ENCODE measurements around the gene TMEM235.

Gene TMEM235

DNA sequence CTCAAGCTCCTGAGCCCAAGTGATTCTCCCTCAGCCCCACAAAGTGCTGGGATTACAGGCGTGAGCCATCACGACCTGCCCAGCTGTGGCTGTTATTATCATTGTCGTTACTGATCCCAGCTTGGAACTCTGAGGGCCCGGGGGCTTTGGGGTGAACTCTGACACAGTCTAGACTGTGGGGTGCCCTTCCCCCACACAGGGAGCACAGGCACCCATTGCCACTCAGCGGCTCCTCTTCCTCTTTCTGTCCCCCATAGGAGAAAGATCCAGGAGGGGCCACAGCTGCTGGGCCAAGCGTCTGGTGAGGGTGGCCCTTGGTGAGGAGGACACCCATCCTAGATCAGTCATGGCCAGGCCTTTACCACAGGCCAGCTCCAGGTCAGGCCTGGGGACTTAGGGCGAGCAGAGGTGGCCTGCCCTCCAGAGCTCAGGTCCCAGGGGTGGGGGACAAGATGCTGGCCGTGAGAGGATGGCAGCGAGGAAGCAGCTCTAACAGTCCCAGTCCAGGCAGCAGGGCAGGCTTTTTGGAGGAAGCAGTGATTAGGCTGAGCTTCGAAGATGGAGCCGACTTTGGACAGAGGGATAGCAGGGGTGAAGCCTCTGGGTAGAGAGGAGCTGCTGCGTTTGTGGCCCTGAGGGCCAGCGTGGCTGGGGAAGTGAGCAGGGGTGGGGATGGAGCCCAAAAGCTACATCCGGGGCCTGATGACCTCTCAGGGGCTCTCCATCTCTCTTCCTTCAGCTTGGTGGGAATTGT lies 24.7 kb downstream of the TMEM235 start:
- no peak for DNase-seq

DNA sequence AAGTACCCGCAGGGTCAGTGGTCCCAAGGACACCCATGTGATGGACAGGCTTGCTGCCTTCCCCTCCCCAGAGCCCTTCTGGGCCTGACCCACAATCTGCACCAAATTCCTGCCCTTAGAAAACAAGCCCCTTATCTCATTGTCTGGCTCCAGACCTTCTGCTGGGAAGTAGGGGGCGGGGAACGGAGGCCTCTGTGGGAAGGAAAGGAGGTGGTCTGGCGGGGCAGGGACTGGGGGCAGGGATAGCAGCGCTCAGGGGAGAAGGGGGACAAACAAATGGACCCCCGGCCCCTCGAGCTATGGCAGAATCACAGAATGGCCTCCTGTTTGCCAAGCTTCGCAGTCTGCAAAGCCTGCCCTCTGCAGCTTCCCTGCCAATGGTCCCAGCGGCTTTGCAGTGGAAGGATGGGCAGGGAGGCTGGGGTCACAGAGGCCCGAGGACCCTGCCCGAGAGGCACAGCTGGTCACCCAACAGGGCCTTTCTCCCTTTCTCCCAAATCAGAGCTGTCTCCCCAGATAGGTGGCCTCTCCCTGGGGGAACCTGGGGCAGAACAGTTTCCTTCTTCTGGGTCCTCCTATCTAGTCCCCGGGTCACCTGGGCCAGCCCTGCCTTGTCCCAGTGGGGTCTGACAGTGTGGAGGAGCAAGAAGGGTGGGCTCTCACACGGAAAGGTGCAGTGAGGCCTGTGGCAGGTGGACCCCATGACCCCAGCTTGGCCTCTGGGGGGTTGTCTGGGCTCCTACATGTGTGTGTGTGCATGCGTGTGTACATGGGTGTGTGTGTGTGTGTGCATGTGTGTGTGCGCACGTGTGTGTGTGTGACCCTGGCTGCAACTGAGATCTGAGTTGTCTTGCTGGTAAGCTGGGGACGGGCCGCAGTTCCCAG lies 25.5 kb downstream of the TMEM235 start:
- no peak for DNase-seq

DNA sequence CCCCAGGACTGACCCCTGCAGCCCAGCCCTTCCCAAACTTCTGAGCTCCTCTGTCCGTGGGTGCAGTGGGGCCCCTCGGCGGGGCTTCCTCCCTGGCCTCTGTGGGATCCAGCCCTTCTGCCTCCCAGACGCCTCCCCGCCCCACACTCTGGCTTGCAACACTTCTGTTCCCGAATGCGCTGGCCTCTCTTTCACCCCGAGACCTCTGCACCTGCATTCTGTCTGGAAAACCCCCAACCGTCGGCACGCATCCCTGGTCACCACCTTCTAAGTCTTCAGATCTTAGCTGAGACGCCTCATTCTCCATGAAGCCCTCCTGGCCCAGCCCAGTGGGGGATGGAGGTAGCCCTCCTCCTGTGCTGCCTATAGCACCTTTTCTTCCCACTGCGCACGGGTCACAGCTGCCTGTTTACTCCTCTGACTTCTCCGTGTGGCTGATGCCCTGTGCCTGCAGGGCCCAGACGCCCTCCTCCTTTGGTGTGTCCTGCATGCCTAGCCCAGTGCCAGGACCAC lies 26.4 kb downstream of the TMEM235 start:
- DNase-seq, result peak; percentile 62

DNA sequence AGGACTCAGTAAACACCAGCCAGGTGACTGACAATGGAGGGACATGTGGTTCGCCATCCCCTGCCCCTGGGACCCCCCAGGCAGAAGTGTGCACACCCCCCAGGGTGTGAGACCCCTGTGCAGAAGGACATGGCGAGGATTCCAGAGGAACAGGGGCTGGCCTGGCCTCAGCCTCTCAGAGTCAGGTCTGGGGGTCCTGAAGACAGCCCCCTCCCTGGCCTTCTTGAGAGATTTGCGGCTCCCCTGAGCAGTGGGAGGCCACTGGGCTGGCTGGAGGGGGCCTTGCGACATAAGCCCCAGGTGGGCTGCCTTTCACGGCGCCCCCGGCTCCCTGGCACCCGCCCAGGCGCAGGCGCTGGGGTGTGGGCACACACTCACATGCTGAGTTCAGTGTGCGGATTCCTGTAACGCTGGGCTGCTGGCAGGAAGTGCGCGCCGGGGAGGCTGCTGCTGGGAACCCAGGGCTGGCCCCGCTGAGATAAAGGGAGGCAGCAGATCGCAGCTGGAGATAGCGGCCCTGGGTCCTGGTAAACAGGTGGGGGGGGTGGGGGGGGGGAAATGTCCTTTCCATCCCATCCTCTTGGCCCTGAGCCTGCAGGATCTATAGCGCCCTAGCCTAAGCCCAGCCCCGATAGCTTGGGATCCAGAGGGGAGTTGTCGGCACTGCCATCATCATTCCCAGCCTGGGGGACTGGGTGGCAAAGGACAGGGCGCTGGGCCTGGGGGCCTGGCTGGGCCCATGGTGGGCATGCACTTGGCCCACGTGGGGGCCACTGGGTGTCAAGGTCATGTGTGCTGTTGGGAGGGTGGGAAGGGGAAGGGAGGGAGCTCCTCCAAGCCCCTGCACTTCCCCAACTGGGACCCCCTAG lies 27.1 kb downstream of the TMEM235 start:
- DNase-seq, result peak; percentile 96

DNA sequence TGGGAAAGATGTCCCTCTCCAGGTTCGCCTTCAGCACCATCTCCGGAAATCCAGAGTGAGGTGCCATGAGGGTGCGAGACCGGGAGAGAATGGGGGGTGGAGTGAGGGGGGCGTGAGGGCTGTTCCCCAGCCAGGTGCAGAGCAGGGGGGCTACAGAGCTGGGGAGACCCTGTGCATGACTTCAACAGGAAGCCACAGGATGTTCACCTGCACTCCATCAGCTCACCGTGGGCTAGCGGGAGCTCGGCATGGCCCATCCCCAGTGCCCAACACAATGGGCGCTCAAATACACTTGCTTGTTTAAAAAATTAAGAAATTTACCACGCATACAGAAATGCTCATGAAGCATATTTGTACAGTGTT lies 27.7 kb downstream of the TMEM235 start:
- DNase-seq, result no peak

DNA sequence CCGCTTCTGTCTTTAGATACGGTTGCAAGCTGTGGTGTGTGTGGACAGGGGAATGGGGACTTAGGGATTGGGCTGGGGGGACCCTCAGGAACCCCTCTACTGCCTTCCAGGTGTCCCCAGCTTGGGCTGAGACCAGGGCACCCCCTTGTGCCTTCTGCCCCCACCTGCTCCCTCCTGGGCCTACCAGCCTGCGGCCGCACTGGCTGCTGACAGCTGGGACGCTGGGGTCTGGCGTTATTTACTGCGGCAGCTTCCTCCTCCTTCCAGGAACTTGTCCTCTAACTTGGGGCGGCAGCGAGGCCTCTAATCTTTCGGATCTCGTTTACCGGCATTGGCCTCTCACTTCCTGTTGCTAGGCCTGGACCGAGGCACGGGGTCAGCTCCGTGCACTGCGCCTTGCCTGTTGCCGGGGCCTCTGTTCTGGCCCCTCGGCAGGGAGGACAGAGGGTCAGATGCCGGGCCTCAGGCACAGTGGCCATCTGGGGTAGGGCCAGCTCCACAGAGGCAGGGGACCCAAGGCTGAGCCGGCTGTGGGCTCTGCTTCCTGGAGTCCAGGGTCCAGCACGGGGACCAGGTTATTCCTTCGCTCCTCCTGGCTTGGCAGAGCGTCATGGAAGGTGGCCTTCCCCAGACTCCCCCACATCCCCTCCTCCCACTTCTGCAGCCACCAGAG lies 31.8 kb downstream of the TMEM235 start:
- no peak for DNase-seq

DNA sequence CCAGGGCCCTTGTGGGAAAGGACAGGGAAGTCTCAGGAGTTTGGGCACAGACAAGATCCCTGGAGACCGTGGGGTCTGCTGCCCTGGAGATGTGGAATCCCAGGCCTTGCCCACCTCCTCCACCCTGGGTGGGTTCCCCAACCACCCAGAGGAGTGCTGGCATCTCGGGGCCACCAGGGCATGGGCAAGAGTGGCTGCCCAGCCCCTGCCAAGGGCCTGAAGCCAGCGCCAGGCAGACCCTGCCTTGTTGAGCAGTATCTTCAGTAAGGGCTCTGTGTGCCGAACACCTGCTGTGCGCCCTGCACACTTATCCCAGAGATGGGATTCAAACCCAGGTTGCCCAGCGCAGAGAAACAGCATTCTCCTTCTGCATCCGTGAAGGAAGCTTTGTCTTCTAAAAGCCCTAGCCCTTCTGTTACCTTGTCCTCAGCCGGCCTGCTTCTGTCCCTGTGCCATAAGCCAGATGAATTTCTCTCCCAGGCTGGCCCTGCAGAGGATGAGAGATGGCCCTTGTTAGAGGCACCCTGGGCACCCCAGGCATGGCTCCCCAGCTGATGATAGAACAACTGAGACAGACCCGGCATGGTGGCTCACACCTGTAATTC lies 32.4 kb downstream of the TMEM235 start:
- no peak for DNase-seq

DNA sequence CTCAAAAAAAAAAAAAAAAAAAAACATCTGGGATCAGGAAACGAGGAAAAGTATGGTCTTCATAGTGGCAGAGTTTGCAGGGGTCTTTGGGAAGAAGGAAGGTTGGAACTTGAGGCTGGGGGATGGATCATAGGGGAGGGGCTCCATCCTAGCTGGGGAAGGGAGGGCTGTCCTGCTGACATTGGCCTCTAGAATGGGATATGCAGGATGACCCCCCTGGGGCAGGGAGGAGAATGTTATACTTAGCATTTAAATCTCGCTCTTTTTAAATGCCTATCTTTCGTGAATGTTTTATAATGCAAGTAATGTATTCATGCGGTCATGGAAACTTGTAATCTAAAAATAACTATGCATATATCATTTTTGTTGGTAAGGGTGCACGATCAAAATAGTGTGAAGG lies 33.2 kb downstream of the TMEM235 start:
- DNase-seq, result no peak

DNA sequence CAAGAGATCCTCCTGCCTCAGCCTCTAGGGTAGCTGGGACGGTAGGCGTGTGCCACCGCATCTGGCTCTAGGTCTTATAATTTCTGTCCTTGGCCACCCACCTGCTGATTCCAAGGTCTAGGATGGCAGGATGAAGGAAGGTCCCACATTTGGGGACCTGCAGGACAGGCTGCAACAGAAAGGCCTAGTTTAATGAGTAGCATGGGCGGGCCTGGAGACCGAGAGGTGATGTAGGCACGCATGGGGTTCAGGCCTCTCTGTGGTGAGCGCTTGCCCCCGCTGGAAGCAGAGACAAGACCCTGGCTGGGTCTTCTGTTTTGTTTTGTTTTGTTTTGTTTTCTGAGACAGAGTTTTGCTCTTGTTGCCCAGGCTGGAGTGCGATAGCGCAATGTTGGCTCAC lies 33.7 kb downstream of the TMEM235 start:
- no peak for DNase-seq

DNA sequence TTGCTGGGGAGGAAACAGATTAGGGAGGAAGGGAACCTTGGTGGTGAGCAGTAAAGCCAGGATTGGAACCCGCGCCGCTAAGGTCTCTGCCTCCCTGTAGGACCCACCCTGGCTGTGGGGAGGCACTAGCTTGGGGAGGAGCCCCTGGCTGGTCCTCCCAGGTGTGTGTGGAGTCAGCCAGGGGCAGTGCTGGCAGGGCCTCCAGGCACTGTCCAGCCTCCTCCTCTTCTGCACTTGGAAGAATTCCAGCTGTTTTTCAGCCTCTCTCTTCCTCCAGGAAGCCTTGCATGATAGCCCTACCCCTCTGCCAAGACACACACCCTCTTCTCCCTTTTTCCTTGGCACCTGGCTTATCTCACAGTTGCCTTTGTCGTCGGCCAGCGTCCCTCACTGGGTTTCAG lies 34.8 kb downstream of the TMEM235 start:
- no peak for DNase-seq

DNA sequence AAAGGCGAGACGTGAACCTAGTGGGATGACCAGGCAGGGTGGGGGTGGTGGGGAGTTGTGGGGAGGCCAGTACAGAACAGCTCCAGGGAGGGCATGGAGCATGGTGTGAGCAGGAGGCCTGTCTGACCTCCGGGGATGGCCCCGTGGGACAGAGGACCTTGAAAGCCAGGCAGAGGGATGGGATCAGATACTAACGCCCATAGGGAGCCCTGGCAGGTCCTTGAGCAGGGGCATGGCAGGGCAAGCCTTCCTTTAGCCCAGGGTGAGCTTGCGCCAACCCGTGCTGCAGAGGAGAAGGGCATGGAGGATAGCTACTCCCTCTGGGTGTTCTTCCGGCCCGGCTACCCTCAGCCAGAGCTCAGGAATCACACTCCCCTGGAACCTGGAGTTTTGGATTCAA lies 35.3 kb downstream of the TMEM235 start:
- DNase-seq, result no peak

DNA sequence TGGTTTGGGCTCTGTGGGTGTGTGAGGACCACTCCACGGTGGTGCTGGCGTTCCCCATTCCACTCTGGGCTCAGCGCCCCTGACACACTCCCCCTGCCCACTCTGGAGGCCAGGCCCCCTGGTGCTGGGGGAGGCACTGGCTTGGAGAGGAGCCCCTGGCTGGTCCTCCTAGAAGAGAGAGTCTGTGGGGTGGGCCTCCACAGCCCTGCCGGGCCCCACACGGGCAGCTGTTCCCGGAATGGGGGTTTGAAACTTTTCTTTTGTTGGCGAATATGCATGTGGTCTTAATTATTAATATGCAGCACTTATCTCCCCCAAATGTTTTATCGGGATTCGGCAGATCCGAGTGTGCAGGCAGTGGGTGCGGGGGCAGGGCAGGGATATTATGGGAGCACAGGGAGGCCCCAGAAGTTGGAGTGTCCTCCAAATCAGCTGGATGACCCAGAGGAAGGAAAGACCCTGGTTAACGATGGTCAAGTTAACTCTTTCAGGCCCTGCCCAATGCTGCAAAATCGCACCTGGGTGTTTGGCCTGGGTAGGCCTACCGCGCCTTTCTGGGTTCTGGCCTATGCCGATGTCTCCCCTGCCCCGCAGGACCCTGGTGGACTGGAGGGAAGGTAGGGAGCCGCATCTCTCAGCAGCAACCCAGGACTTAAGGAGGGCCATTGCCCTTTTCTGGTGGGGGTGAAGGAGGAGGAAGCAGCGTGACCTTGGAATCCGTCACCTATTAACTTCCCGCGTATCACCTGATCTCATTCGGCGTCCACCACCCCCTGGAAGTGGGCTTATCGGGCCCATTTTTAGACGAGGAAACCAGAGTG lies 36.0 kb downstream of the TMEM235 start:
- DNase-seq, result no peak

DNA sequence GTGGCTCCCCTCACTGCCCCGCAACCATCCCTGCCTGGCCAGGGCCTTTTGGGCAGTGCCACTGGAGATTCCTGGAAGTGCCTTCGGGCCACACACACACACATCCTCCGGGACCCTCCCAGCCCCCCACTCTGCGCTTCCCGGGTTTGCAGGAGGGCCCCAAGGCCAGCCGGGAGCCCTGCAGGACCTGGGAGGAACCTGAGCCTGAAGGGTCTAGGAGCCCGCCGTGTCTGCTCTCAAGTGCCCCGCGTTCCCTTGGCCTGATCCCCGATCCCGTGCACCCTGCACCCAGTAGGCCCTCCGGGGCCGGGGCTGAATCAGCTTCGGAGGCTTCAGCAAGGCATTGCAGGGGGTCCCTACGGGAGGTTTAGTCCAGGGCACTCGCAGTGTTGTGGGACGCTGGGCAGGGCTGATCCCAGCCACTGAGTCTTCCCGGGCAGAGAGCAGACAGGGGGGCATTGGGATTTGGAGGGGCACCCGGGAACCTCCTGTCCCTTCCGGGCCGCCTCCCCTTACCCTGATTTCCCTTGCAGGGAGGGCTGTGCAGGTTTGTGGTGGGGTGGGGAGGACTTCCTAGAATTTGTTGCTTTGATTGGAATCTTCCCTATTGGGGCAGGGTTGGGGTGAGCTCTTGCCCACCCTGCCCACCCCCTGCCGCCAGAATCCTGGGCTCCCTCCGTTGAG lies 36.9 kb downstream of the TMEM235 start:
- no peak for DNase-seq

DNA sequence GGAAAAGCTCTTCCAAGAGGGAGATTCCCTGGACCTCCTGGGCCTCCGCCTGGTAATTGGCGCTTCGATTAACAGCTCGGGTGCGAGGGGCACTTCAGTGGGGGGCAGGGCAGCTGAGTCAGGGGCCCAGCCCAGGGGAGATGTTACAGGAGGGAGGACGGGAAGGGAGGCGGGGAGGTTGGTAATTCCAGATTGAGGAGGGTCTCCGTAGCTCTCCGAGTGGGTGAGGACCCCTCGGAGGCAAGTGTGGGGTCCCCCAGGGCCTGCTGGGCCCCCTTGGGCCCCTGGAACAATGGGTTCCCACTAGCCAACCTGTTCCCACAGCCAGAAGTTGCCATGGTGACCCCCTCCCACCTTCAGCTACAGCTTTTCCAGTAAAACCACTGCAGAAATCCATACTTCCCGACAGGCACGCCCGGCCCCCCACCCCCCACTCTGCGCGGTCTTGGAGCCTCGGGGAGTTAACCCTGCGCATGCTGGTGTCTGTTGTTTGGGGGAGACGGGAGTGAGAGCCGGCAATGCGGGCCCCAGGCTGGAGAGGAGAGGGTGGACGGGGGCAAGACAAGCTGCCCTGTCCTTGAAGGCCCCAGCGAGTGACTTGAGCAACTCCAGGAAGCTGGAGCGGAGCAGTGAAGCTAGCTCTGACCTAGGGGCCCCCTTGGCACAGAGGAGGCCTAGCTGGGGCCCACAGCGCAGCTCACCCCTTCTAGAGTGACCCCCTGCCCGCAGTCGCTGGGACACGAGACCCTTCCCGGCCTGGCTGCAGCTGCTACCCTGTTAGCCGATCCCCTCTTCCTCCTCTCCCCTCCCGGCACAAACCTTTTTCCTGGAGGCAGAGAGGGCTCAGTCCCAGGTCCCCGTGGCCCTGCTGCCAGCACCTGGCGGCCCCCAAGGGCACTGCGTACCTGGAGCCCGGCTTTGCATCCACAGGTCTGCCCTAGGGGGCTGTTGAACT lies 37.8 kb downstream of the TMEM235 start:
- no peak for DNase-seq

DNA sequence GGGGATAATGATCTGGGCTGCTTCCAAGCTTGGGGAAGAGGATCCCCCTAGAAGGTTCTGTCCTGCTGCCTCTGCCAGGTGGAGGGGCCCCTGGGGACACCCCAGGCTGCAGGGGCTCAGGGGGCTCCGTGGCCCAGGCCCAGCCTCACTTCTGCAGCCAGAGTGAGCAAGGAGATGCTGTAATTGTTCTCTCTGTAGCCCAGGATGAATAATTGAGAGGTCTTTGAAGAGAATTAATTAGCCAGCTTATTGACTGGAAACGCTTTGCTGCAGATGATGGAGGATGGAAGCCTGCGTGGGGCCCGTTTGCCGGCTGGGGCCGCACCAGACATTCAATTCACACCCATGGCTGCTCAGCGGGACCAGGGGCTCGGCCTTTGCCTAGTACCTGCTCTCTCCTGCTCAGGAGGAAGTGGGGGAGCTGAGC lies 38.5 kb downstream of the TMEM235 start:
- DNase-seq, result no peak

DNA sequence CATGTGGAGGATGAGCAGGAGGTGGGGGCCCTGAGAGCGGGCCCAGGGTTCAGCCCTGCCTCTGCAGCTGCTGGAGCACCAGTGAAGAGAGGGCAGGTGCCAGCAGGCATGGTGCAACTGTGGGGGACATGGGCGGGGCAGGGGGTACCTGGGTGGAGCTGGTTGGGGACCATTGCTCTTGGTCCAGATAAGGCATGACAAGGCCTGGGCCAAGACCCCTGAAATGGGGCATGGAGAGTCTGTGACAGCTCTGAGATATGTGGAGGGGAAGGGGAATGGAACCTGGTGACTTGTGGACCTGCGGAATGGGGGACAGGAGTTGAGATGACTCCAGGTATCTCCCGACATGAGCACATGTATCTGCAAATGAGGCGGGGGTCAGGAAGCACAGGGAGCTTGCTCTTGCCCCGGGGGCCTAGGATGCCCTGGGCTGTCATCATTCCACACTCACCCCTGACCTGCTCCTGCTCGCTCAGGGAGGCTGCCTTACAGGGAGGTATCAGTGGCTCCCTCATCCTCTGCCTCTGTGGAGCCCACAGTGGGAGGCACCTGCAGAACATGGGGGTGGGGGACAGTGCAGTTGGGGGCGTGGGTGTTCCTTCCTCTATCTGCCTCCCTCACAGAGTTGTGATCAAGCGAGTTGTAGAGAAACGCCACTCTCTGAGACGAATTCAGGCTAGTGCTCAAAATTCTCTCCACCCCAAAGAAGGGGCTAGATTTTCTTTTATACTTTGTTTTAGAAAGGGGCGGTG lies 40.2 kb downstream of the TMEM235 start:
- no peak for DNase-seq

DNA sequence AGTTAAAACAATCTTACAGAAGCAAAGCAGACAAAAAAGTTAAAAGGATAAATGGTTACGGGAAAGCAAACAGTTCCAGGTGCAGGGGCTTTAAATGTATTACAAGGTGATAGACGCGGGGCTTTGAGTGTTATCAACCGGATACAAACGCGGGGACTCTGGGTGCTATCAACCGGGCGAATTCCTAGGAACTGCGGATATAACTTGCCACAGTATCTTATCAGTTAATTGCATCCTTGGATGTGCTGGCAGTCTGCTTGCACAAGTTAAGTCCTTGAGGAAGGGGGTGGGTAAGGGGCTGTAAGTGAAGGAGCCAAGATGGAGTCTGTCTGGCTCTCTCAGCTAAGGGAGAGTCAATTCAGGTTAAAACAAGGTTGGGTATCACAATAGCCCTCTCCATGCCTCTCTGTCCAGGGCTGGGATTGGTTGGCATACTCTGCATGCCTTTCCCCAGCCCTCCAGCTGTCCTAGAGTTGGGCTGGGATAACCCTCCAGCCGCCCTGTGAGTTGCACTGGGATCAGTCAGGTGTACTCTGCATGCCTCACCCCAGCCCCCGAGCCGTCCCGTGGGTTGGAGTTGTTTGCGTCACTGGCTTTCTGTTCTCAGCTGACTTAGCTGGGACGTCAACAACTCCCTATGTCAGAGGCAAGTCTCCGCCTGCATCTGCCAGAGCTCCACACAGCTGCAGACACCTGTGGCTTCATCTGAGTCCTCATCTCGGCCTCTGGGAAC lies 40.9 kb downstream of the TMEM235 start:
- no peak for DNase-seq

DNA sequence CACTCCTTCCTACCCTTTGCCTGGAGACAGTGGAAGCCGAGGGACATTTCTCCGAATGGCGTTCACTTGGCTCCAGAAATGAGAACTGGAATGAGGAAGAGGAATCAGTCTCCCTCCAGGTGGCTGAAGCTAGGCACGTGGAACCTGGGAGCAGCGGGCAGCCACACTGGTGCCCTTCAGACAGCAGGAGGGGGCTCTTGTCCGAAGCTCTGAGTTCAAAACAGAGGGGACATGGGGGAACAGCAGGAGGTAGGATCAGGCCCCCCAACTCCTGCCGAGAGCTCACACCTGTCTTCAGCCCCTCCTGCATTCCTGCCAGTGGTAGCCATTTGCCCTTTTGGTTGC lies 41.5 kb downstream of the TMEM235 start:
- no peak for DNase-seq
